ENCODE measurements around the gene TBX19. TPM values are rescaled to one million over a fixed set of nuclear protein-coding genes. Genes with fewer than 3 reads are reported as not detected.
A peak's percentile ranks its signal among the peaks of the same experiment; 100 is the strongest.

Gene TBX19
- total and polyA plus RNA-seq, 2 of the 4 experiments (the other 2 are of a cell fraction), result 0.18 to 0.89 TPM

GRCh38 chr1:168261390-168261789 is 19.3 kb upstream of the TBX19 start:
- dilution Hi-C loops (cut with HindIII; ENCODE audit: low sequenced_read_pairs, unreplicated experiment), result no loop called here
- Histone ChIP-seq H2AFZ (replicated peaks; ENCODE audit: low read length, poor library complexity) (no peak overlapping the region), H2AK9ac (replicated peaks; ENCODE audit: low read depth, low read length, poor library complexity) (no peak overlapping the region), H3K27ac (ENCODE audit: insufficient read depth, low read length) (no peak overlapping the region), H3K36me3 (ENCODE audit: control insufficient read depth, insufficient read depth, low read length) (no peaks in the 10 kb centered on the region), H2BK20ac (ENCODE audit: low read depth, low read length) (no peak overlapping the region), H3K14ac (replicated peaks; ENCODE audit: low read depth, low read length) (peak overlapping the region; percentile 31; the same call in 1 of the 2 replicates), H3K79me1 (ENCODE audit: low read depth in 1 of 2, low read length in 2 of 2) (peaks cover 3 to 11% of the 10 kb centered on the region in 2 experiments; a peak in 2 of 4 replicates), H3K9ac (ENCODE audit: low read depth, low read length) (no peak overlapping the region), H4K91ac (ENCODE audit: insufficient read depth, low read depth, low read length) (no peak overlapping the region), H3K9me3 (ENCODE audit: control insufficient read depth, insufficient read depth, low read length) (no peaks in the 10 kb centered on the region), H2BK120ac (ENCODE audit: low read depth, low read length) (no peak overlapping the region), H3K18ac (ENCODE audit: low read depth, low read length) (no peak overlapping the region), H3K4me1 (ENCODE audit: control insufficient read depth, insufficient read depth, low read length) (peaks cover 3% of the 10 kb centered on the region), H3K23ac (ENCODE audit: low read depth, low read length) (no peak overlapping the region), H3K27me3 (ENCODE audit: control insufficient read depth, insufficient read depth, low read length) (no peaks in the 10 kb centered on the region), H3K56ac (ENCODE audit: extremely low read depth, insufficient read depth, low read length) (no peak overlapping the region), H2BK15ac (ENCODE audit: low read depth, low read length) (no peak overlapping the region), H2BK5ac (ENCODE audit: low read depth, low read length, poor library complexity, severe bottlenecking) (no peak overlapping the region), H4K8ac (ENCODE audit: low read depth in 2 of 2, low read length in 2 of 2) (no peak overlapping the region), H4K20me1 (ENCODE audit: insufficient read depth, low read length) (no peaks in the 10 kb centered on the region), H3K4me3 (ENCODE audit: insufficient read depth, low read depth, low read length) (no peak overlapping the region), H2AK5ac (ENCODE audit: low read depth, low read length) (no peak overlapping the region), H3K4ac (ENCODE audit: low read depth, low read length) (no peak overlapping the region), H4K5ac (ENCODE audit: low read depth, low read length) (no peak overlapping the region), H3K9me1 (ENCODE audit: insufficient read depth, low read length) (peaks cover 10% of the 10 kb centered on the region), H3K4me2 (ENCODE audit: low read depth, low read length) (no peak overlapping the region; the same call in 1 of the 2 replicates)
- intact Hi-C loops (cut with micrococcal nuclease), result no loop called here
- WGBS, 2 experiments (ENCODE audit: extremely low coverage in 2 of 2, insufficient read length in 1 of 2), result 86% methylated on average over 1 of the region's 2 CpGs; no CpG with 5 or more reads in 1 of the 2 experiments
- ATAC-seq (ENCODE audit: low read depth) (peak; percentile 79), DNase-seq (peak; percentile 65)
- ChIA-PET POLR2A (ENCODE audit: unreplicated experiment) (no interaction called here), CTCF (interaction anchor here (2.3 kb wide), 1 partner anchor 82 kb away, joined by 6 read pairs; no protein-coding TSS in a partner anchor)
- no TSS peak for BruUV-seq (replicated peaks)
- in situ Hi-C loops (cut with MboI; ENCODE audit: low sequenced_read_pairs), result no loop called here
- TF ChIP-seq FOS (IDR thresholded peaks at IDR 0.05; ENCODE audit: low read depth, low read length) (no peak), MAFK (IDR thresholded peaks at IDR 0.05; ENCODE audit: low read depth, low read length) (no peak), MAZ (IDR thresholded peaks at IDR 0.05; ENCODE audit: borderline replicate concordance, low read depth, low read length) (no peak), USF2 (IDR thresholded peaks at IDR 0.05; ENCODE audit: low read depth, low read length) (no peak), CEBPB (IDR thresholded peaks at IDR 0.05; ENCODE audit: low read depth, low read length) (no peak), CHD1 (IDR thresholded peaks at IDR 0.05; ENCODE audit: low read depth, low read length) (no peak), SMC3 (IDR thresholded peaks at IDR 0.05; ENCODE audit: low read depth, low read length) (no peak), BHLHE40 (IDR thresholded peaks at IDR 0.05; ENCODE audit: low read depth, low read length) (no peak)
